CD14-positive monocyte (primary cell): ENCODE data around the gene DNAAF2. TPM values are rescaled to one million over a fixed set of nuclear protein-coding genes. Genes with fewer than 3 reads are reported as not detected.
A peak's percentile ranks its signal among the peaks of the same experiment; 100 is the strongest.

Experiments used
- DNase-seq, 3 donors: peaks; one replicate each; pipeline ENCODE4 v3.0.0-alpha.2; 2011 to 2022
- H2AFZ ChIP-seq: 2 replicates; pipeline ENCODE4 v1.6.0; 2012; ENCODE audit warnings: mild to moderate bottlenecking, low read depth, low read length, inconsistent platforms; ENCODE audit not compliant: insufficient read depth, poor library complexity, severe bottlenecking
- H3K27ac ChIP-seq, 2 donors: 1 replicate in 1 of 2; 2 replicates in 1 of 2; pipeline ENCODE4 v1.5.1; 2012 to 2013; ENCODE audit warnings: low read length in 2 of 2, control low read depth in 1 of 2, inconsistent platforms in 1 of 2, low read depth in 1 of 2, mild to moderate bottlenecking in 1 of 2
- H3K27me3 ChIP-seq, 2 donors: one replicate each; pipeline versions ENCODE4 v1.6.0 to v1.6.1; 2011 to 2013; ENCODE audit warnings: low read length in 2 of 2; ENCODE audit not compliant: control insufficient read depth in 2 of 2, insufficient read depth in 2 of 2
- H3K36me3 ChIP-seq, 2 donors: replicated peaks in 1 of 2; 1 replicate in 1 of 2; 2 replicates in 1 of 2; pipeline versions ENCODE4 v1.5.1 to v1.6.1; 2012 to 2013; ENCODE audit warnings: low read length in 2 of 2, control low read depth in 1 of 2, inconsistent platforms in 1 of 2, mild to moderate bottlenecking in 1 of 2; ENCODE audit not compliant: insufficient read depth in 2 of 2, control insufficient read depth in 1 of 2
- H3K4me1 ChIP-seq, 2 donors: 1 replicate in 1 of 2; 2 replicates in 1 of 2; pipeline versions ENCODE4 v1.5.1 to v1.6.1; 2012 to 2013; ENCODE audit warnings: low read length in 2 of 2, control low read depth in 1 of 2, inconsistent platforms in 1 of 2, mild to moderate bottlenecking in 1 of 2, moderate library complexity in 1 of 2; ENCODE audit not compliant: insufficient read depth in 2 of 2, control insufficient read depth in 1 of 2
- H3K4me2 ChIP-seq: replicated peaks from 2 replicates; pipeline ENCODE3; 2012; ENCODE audit warnings: low read length, moderate library complexity, mild to moderate bottlenecking; ENCODE audit not compliant: poor library complexity, severe bottlenecking; ENCODE audit errors: extremely low read depth
- H3K4me3 ChIP-seq, 3 experiments: fragments of 200-600 bp in 1 of 3; sonication (generic) in 1 of 3; replicated peaks in 1 of 3; 1 replicate in 2 of 3; 2 replicates in 1 of 3; pipeline ENCODE4 v1.5.1; 2011 to 2013; ENCODE audit warnings: low read length in 3 of 3, mild to moderate bottlenecking in 3 of 3, control low read depth in 2 of 3, low read depth in 2 of 3, inconsistent platforms in 1 of 3, moderate library complexity in 1 of 3
- H3K79me2 ChIP-seq: 2 replicates; pipeline ENCODE4 v1.6.0; 2012; ENCODE audit warnings: mild to moderate bottlenecking, control low read depth, inconsistent platforms, low read length, moderate library complexity; ENCODE audit not compliant: insufficient read depth
- H3K9ac ChIP-seq: 2 replicates; pipeline ENCODE4 v1.6.0; 2017; ENCODE audit warnings: low read length, mild to moderate bottlenecking; ENCODE audit not compliant: insufficient read depth, poor library complexity, severe bottlenecking
- H3K9me3 ChIP-seq, 2 donors: replicated peaks in 1 of 2; 1 replicate in 1 of 2; 2 replicates in 1 of 2; pipeline versions ENCODE4 v1.5.1 to v1.6.1; 2012 to 2013; ENCODE audit warnings: low read length in 2 of 2, control low read depth in 1 of 2; ENCODE audit not compliant: control insufficient read depth in 1 of 2, insufficient read depth in 1 of 2
- H4K20me1 ChIP-seq: 2 replicates; pipeline ENCODE4 v1.6.0; 2012; ENCODE audit warnings: mild to moderate bottlenecking, low read length, control low read depth, moderate library complexity; ENCODE audit not compliant: insufficient read depth
- H3K27ac Mint-ChIP-seq, 7 donors: one replicate each; pipeline ENCODE4 v1.8.0; 2020; ENCODE audit warnings: mild to moderate bottlenecking in 7 of 7, mixed read lengths in 7 of 7, moderate library complexity in 6 of 7, inconsistent platforms in 2 of 7
- H3K27me3 Mint-ChIP-seq, 3 donors: one replicate each; pipeline ENCODE4 v1.8.0; 2021 to 2022; ENCODE audit warnings: low read depth in 3 of 3, mild to moderate bottlenecking in 3 of 3, mixed read lengths in 3 of 3, moderate library complexity in 3 of 3, inconsistent platforms in 1 of 3
- H3K36me3 Mint-ChIP-seq, 2 donors: one replicate each; pipeline ENCODE4 v1.8.0; 2020; ENCODE audit warnings: mixed read lengths in 2 of 2, inconsistent platforms in 1 of 2, mild to moderate bottlenecking in 1 of 2
- H3K4me1 Mint-ChIP-seq: one replicate; pipeline ENCODE4 v1.8.0; 2020; ENCODE audit warnings: mild to moderate bottlenecking, mixed read lengths
- H3K4me3 Mint-ChIP-seq, 2 donors: one replicate each; pipeline ENCODE4 v1.8.0; 2020; ENCODE audit warnings: mild to moderate bottlenecking in 2 of 2, mixed read lengths in 2 of 2, moderate library complexity in 1 of 2
- H3K9me3 Mint-ChIP-seq, 7 donors: one replicate each; pipeline ENCODE4 v1.8.0; 2020 to 2022; ENCODE audit warnings: mixed read lengths in 7 of 7, mild to moderate bottlenecking in 6 of 7, moderate library complexity in 6 of 7, inconsistent platforms in 2 of 7
- WGBS: methylation state at CpG from one replicate; pipeline ENCODE4 v1.1.5; 2013; ENCODE audit warnings: missing lambda C conversion rate; ENCODE audit not compliant: insufficient coverage; 5-methylcytosine and 5-hydroxymethylcytosine counted together
- intact Hi-C, 2 donors: fragments of 100-400 bp; cut with micrococcal nuclease; formaldehyde crosslinking; loops; one replicate each; pipeline versions ENCODE4 v1.15.0 to v1.15.1; 2023
- polyA plus RNA-seq, 3 donors: library from polyadenylated mRNA; depleted of rRNA in 1 of 3; unstranded in 2 of 3; stranded (reverse) in 1 of 3; fragments of 300-500 nt in 2 of 3; fragments of >200 nt in 1 of 3; fragmentation: Illumina TruSeq in 2 of 3; gene quantifications; 1 replicate in 2 of 3; 2 replicates in 1 of 3; pipeline ENCODE4 v1.2.3, GENCODE V29; 2012 to 2021
- TF ChIP-seq, protein P1 (sequence below): fragments of 200-600 bp; IDR thresholded peaks from one replicate; pipeline ENCODE4 v1.8.0; 2022; ENCODE audit warnings: antibody characterized with exemption, mild to moderate bottlenecking

Gene DNAAF2
- polyA plus RNA-seq, 3 donors = 1.9 to 6.9 (median 6.8) TPM

DNA sequence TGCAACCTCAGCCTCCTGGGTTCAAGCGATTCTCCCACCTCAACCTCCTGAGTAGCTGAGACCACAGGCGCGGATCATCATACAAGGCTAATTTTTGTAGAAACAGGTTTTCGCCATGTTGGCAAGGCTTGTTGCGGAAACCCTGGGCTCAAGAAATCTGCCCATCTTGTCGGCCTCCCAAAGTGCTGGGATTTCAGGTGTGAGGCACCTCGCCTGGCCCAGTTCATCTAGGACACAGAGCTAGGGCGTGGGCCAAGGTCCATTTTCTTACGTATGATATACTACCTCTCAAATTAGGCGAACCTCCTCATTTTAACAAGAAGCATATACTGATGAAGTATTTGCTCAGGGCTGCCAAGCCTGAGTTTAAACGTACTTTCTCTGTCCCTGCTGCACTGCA lies 51.0 kb downstream of the DNAAF2 start:
- Histone ChIP-seq H2AFZ (no peak overlapping the region), H3K4me1 (peaks cover 16 to 21% of the 10 kb centered on the region in 2 donors), H3K9ac (no peak overlapping the region), H3K9me3 (no peaks in the 10 kb centered on the region), H3K36me3 (peaks cover 20 to 35% of the 10 kb centered on the region in 2 donors), H3K27ac (no peak overlapping the region), H3K27me3 (no peaks in the 10 kb centered on the region), H3K79me2 (peaks cover 68% of the 10 kb centered on the region), H3K4me2 (no peak overlapping the region), H3K4me3 (no peak overlapping the region), H4K20me1 (peaks cover 56% of the 10 kb centered on the region)
- Mint-ChIP-seq H3K9me3 (no peaks in the 10 kb centered on the region), H3K4me3 (no peak overlapping the region), H3K4me1 (peaks cover 45% of the 10 kb centered on the region), H3K27ac (peak overlapping the region in 3 of 7 donors; percentile 20 to 69 (median 54)), H3K36me3 (peaks cover 29 to 41% of the 10 kb centered on the region in 2 donors), H3K27me3 (peaks cover 0 to 3% (median 2%) of the 10 kb centered on the region in 3 donors)
- WGBS = 97% methylated on average over 6 of the region's 11 CpGs
- TF ChIP-seq, protein P1, sequence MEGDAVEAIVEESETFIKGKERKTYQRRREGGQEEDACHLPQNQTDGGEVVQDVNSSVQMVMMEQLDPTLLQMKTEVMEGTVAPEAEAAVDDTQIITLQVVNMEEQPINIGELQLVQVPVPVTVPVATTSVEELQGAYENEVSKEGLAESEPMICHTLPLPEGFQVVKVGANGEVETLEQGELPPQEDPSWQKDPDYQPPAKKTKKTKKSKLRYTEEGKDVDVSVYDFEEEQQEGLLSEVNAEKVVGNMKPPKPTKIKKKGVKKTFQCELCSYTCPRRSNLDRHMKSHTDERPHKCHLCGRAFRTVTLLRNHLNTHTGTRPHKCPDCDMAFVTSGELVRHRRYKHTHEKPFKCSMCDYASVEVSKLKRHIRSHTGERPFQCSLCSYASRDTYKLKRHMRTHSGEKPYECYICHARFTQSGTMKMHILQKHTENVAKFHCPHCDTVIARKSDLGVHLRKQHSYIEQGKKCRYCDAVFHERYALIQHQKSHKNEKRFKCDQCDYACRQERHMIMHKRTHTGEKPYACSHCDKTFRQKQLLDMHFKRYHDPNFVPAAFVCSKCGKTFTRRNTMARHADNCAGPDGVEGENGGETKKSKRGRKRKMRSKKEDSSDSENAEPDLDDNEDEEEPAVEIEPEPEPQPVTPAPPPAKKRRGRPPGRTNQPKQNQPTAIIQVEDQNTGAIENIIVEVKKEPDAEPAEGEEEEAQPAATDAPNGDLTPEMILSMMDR = no peak
- intact Hi-C loops = loop anchor here in 1 of 2 donors (2.0 kb wide), 1 partner anchor 15 kb away; the partner anchor contains the start of gene LRR1
- no peak for DNase-seq

DNA sequence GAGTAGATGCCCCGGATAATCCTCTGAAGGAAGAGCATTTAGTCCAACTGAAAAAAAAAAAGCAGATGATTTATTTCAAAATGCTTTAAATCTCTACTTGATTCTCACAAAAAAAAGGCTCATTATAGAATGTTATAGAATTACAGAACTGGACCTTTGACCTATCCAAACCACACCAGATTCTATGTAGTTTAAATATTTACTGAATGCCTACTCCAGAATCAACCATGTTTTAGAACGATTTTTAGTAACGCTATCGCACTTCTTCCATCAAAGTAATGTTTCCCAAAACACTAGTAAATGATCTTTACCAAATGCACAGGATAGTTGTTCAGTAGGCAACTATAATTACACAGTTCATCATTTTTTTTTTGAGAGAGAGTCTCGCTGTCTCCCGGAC lies 51.4 kb downstream of the DNAAF2 start:
- WGBS = no CpG with 5 or more reads among the region's 6 CpGs
- Mint-ChIP-seq H3K9me3 (no peaks in the 10 kb centered on the region), H3K4me1 (peaks cover 45% of the 10 kb centered on the region), H3K27ac (peak overlapping the region in 1 of 7 donors; percentile 69), H3K4me3 (no peak overlapping the region), H3K36me3 (peaks cover 29 to 41% of the 10 kb centered on the region in 2 donors), H3K27me3 (peaks cover 0 to 3% (median 0%) of the 10 kb centered on the region in 3 donors)
- intact Hi-C loops = loop anchor here in 1 of 2 donors (2.0 kb wide), 1 partner anchor 15 kb away; the partner anchor contains the start of gene LRR1
- peaks cover 20 to 35% of the 10 kb centered on the region in 2 donors for H3K36me3 ChIP-seq
- DNase-seq = no peak
- H3K79me2 ChIP-seq = peaks cover 71% of the 10 kb centered on the region
- H3K4me1 ChIP-seq = peaks cover 16 to 21% of the 10 kb centered on the region in 2 donors
- TF ChIP-seq, protein P1 = no peak
- H3K4me3 ChIP-seq = no peak overlapping the region
- H3K27ac ChIP-seq = no peak overlapping the region
- no peaks in the 10 kb centered on the region for H3K9me3 ChIP-seq
- no peak overlapping the region for H3K9ac ChIP-seq
- H3K4me2 ChIP-seq = no peak overlapping the region
- H4K20me1 ChIP-seq = peaks cover 60% of the 10 kb centered on the region
- no peaks in the 10 kb centered on the region for H3K27me3 ChIP-seq
- H2AFZ ChIP-seq = no peak overlapping the region
